Muscle layer of colon (tissue), 2 donors: Measurements from ENCODE around the gene PCARE.

ENCODE experiments used
- H3K27ac ChIP-seq: one replicate; pipeline ENCODE4 v1.7.0; 2013; ENCODE audit warnings: low read depth, mild to moderate bottlenecking, low read length, moderate library complexity
- H3K27me3 ChIP-seq, 2 donors: one replicate each; pipeline ENCODE4 v1.7.0; 2013; ENCODE audit warnings: low read length in 2 of 2, mild to moderate bottlenecking in 2 of 2; ENCODE audit not compliant: insufficient read depth in 2 of 2, control insufficient read depth in 1 of 2
- H3K36me3 ChIP-seq: one replicate; pipeline ENCODE4 v1.7.0; 2013; ENCODE audit warnings: mild to moderate bottlenecking, low read length; ENCODE audit not compliant: insufficient read depth
- H3K4me1 ChIP-seq: one replicate; pipeline ENCODE4 v1.7.0; 2013; ENCODE audit warnings: mild to moderate bottlenecking, low read length; ENCODE audit not compliant: insufficient read depth
- H3K4me3 ChIP-seq, 2 donors: one replicate each; pipeline ENCODE4 v1.7.0; 2013; ENCODE audit warnings: low read length in 2 of 2, low read depth in 1 of 2, mild to moderate bottlenecking in 1 of 2, moderate library complexity in 1 of 2
- H3K9ac ChIP-seq: one replicate; pipeline ENCODE4 v1.7.0; 2013; ENCODE audit warnings: low read length
- H3K9me3 ChIP-seq: one replicate; pipeline ENCODE4 v1.7.0; 2013; ENCODE audit warnings: mild to moderate bottlenecking, low read length
- donor health status: abdominal sarcoma.
- donor health status: Adenocarcinoma of cecum.

The PCARE gene

GRCh38 chr2:29047083-29047845 lies 27.1 kb downstream of the PCARE start:
- Histone ChIP-seq H3K4me1 (no peaks in the 10 kb centered on the region), H3K36me3 (no peaks in the 10 kb centered on the region), H3K27me3 (no peaks in the 10 kb centered on the region), H3K4me3 (no peak overlapping the region), H3K9ac (no peak overlapping the region), H3K27ac (no peak overlapping the region), H3K9me3 (no peaks in the 10 kb centered on the region)

DNA sequence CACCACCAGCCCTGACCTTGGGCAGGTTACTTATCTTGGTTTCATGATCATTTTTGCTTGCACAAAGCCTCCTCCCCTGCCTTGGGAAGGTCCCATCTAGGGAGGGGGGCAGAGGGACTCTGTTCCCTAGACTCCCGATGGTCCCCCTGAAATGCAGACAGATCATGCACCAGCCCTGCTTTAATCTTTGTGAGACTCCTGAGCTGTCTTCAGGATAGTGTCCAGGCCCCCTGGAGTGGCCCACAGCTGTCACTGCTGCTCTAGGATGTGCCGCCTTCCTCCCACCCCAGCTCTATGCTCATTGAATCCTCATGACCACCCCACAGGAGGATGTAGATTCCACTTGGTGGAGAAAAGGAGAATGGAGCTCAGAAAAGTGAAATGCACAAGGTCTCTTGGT lies 28.0 kb downstream of the PCARE start:
- H3K36me3 ChIP-seq, result no peaks in the 10 kb centered on the region
- no peaks in the 10 kb centered on the region for H3K4me1 ChIP-seq
- no peaks in the 10 kb centered on the region for H3K9me3 ChIP-seq
- no peaks in the 10 kb centered on the region for H3K27me3 ChIP-seq
- no peak overlapping the region for H3K9ac ChIP-seq
- H3K4me3 ChIP-seq, result no peak overlapping the region
- H3K27ac ChIP-seq, result no peak overlapping the region

DNA sequence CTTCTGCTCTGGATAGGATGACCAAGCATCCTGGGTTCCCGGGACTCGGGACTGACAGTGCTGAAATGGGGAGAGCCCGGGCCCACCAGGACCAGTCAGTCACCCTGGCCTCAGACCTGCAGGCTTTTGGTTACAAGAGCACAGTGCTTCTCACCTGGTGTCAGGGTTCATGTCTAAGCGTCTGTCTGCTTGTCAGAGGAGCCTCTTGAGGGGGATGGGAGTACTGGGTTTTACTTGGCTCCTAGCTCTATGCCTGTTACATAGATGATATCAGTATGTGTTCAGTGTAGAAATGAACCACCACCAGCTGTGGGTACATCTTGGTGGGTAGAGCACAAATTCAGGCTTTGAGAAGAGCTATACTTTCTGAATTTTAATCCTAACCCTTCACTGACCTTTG lies 29.9 kb downstream of the PCARE start:
- Histone ChIP-seq H3K36me3 (no peaks in the 10 kb centered on the region), H3K9ac (no peak overlapping the region), H3K27ac (no peak overlapping the region), H3K9me3 (no peaks in the 10 kb centered on the region), H3K4me1 (peaks cover 9% of the 10 kb centered on the region), H3K27me3 (no peaks in the 10 kb centered on the region), H3K4me3 (no peak overlapping the region)

- H3K9ac ChIP-seq, result no peak overlapping the region
- no peak overlapping the region for H3K27ac ChIP-seq
- no peaks in the 10 kb centered on the region for H3K27me3 ChIP-seq
Observed at GRCh38 chr2:29042561-29043075, 31.7 kb downstream of the PCARE start.

GRCh38 chr2:29041161-29041660 lies 33.1 kb downstream of the PCARE start:
- Histone ChIP-seq H3K9me3 (no peaks in the 10 kb centered on the region), H3K27ac (no peak overlapping the region), H3K4me1 (peaks cover 25% of the 10 kb centered on the region), H3K36me3 (no peaks in the 10 kb centered on the region), H3K4me3 (no peak overlapping the region), H3K9ac (no peak overlapping the region), H3K27me3 (no peaks in the 10 kb centered on the region)

More at GRCh38 chr2:29042561-29043075, 31.7 kb downstream of the PCARE start:
- Histone ChIP-seq H3K36me3 (no peaks in the 10 kb centered on the region), H3K4me1 (peaks cover 25% of the 10 kb centered on the region), H3K9me3 (no peaks in the 10 kb centered on the region), H3K4me3 (no peak overlapping the region)

DNA sequence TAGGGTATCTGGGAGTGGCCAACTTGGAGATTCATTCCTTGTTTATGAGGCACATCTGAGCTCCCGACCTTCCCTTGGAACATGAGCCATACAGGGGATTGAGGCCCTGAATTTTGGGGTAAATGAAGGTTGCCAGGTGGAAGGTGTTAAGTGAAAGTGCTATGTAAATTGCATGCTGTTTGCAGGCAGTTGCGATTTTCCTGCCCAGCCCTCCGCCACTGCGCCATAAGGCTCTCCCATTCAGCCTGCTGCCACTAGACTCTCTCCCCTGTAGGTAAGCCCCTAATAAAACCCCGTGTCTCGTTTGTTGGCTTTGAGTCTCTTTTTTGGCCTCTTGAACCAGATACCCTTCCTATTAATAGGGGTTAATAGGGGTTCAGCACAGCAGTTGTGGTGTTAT lies 33.8 kb downstream of the PCARE start:
- no peaks in the 10 kb centered on the region for H3K9me3 ChIP-seq
- no peak overlapping the region for H3K9ac ChIP-seq
- H3K27me3 ChIP-seq, result no peaks in the 10 kb centered on the region
- H3K27ac ChIP-seq, result no peak overlapping the region
- no peak overlapping the region for H3K4me3 ChIP-seq
- H3K4me1 ChIP-seq, result peaks cover 25% of the 10 kb centered on the region
- no peaks in the 10 kb centered on the region for H3K36me3 ChIP-seq

GRCh38 chr2:29039718-29040480 lies 34.4 kb downstream of the PCARE start:
- Histone ChIP-seq H3K27ac (no peak overlapping the region), H3K9me3 (no peaks in the 10 kb centered on the region), H3K9ac (no peak overlapping the region), H3K27me3 (no peaks in the 10 kb centered on the region), H3K36me3 (no peaks in the 10 kb centered on the region), H3K4me1 (peaks cover 25% of the 10 kb centered on the region), H3K4me3 (no peak overlapping the region)

DNA sequence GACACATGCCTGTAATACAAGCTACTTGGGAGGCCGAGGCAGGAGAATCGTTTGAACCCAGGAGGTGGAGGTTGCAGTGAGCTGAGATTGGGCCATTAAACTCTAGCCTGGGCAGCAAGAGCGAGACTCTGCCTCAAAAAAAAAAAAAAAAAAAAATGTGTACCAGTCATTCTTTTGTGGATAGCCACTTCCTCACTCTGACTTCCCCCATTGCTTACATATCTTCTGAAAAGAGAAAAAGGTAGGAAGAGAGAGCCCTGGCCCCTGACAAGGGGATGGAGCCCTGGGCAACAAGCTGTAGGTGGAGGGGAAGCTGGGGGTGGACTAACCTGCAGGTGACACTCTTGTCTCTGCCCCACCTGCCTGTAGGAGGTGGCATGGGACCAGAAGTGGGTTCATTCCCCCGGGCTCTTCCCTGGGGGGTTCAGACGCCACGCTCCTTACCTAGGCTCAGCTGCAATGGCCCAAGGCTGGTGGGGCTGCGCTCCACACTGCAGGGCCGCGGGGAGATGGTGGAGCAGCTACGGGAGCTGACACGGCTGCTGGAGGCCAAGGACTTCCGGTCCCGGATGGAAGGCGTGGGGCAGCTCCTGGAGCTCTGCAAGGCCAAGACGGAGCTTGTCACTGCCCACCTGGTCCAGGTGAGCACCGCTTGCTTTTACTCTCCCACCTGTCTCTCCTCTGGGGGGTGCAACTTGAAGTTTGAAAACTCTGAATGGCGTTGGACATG lies 39.1 kb downstream of the PCARE start:
- H3K9ac ChIP-seq, result no peak overlapping the region
- H3K4me3 ChIP-seq, result no peak overlapping the region
- H3K27me3 ChIP-seq, result no peaks in the 10 kb centered on the region
- H3K36me3 ChIP-seq, result no peaks in the 10 kb centered on the region
- H3K4me1 ChIP-seq, result peaks cover 19% of the 10 kb centered on the region
- H3K27ac ChIP-seq, result no peak overlapping the region
- no peaks in the 10 kb centered on the region for H3K9me3 ChIP-seq

GRCh38 chr2:29033656-29034055 lies 40.7 kb downstream of the PCARE start:
- peaks cover 8% of the 10 kb centered on the region for H3K4me1 ChIP-seq
- no peak overlapping the region for H3K9ac ChIP-seq
- no peak overlapping the region for H3K27ac ChIP-seq

GRCh38 chr2:29033172-29033571 lies 41.2 kb downstream of the PCARE start:
- H3K27me3 ChIP-seq, result no peaks in the 10 kb centered on the region
- no peak overlapping the region for H3K9ac ChIP-seq
- no peaks in the 10 kb centered on the region for H3K36me3 ChIP-seq
- no peaks in the 10 kb centered on the region for H3K9me3 ChIP-seq
- H3K27ac ChIP-seq, result no peak overlapping the region
- H3K4me3 ChIP-seq, result no peak overlapping the region
- peaks cover 6% of the 10 kb centered on the region for H3K4me1 ChIP-seq

More at GRCh38 chr2:29033656-29034055, 40.7 kb downstream of the PCARE start:
- H3K4me3 ChIP-seq, result no peak overlapping the region
- no peaks in the 10 kb centered on the region for H3K36me3 ChIP-seq
- no peaks in the 10 kb centered on the region for H3K9me3 ChIP-seq
- no peaks in the 10 kb centered on the region for H3K27me3 ChIP-seq

GRCh38 chr2:29032189-29032588 lies 42.1 kb downstream of the PCARE start:
- Histone ChIP-seq H3K4me1 (no peaks in the 10 kb centered on the region), H3K27ac (no peak overlapping the region), H3K36me3 (no peaks in the 10 kb centered on the region), H3K4me3 (no peak overlapping the region), H3K9ac (no peak overlapping the region), H3K27me3 (no peaks in the 10 kb centered on the region), H3K9me3 (no peaks in the 10 kb centered on the region)
